HG02938 (cell line): Measurements from ENCODE around the gene SELENOI.

Experiments used
- ATAC-seq: cut with Tn5 transposase; IDR thresholded peaks from one replicate; pipeline ENCODE4 v1.9.1; 2021; ENCODE audit warnings: mild to moderate bottlenecking, moderate library complexity; ENCODE audit not compliant: unreplicated experiment

The SELENOI gene

GRCh38 chr2:26444236-26444635, 98.3 kb downstream of the SELENOI start:
- no peak for ATAC-seq
